SW480 (cell line): ENCODE data around the gene C19orf25.

Experiments
- DNase-seq: peaks from one replicate; pipeline ENCODE4 v3.0.0-alpha.2; 2016; ENCODE audit warnings: low spot score

C19orf25 gene

GRCh38 chr19:1496714-1497577 lies 17.9 kb upstream of the C19orf25 start:
- no peak for DNase-seq

GRCh38 chr19:1495799-1496713 lies 17.0 kb upstream of the C19orf25 start:
- DNase-seq, result no peak

GRCh38 chr19:1495051-1495798 lies 16.2 kb upstream of the C19orf25 start:
- no peak for DNase-seq

- DNase-seq, result no peak
These were observed 15.2 kb upstream of the C19orf25 start for GRCh38 chr19:1494115-1494815.

GRCh38 chr19:1492474-1493006 lies 13.5 kb upstream of the C19orf25 start:
- DNase-seq, result no peak

- no peak for DNase-seq
These were observed 12.8 kb upstream of the C19orf25 start for GRCh38 chr19:1491849-1492170.

GRCh38 chr19:1491114-1491848 lies 12.3 kb upstream of the C19orf25 start, which contains the start of gene REEP6:
Gene REEP6, plus strand, starts transcription at chr19:1491181. Its CDS starts 89 bp downstream, at chr19:1491270.
- DNase-seq, result no peak

- DNase-seq, result peak; percentile 92
These were observed 11.5 kb upstream of the C19orf25 start, which contains the start of gene PCSK4 for GRCh38 chr19:1490311-1491113. Gene PCSK4, minus strand, starts transcription at chr19:1490350. Its CDS starts 4 bp downstream, at chr19:1490346.

GRCh38 chr19:1489463-1490310 lies 10.7 kb upstream of the C19orf25 start:
- no peak for DNase-seq

- no peak for DNase-seq
These were observed 9.2 kb upstream of the C19orf25 start for GRCh38 chr19:1488282-1488601.

GRCh38 chr19:1487576-1488281 lies 8.7 kb upstream of the C19orf25 start:
- DNase-seq, result no peak

- DNase-seq, result no peak
These were observed 7.9 kb upstream of the C19orf25 start for GRCh38 chr19:1486720-1487575.

GRCh38 chr19:1483979-1484428 lies 5.0 kb upstream of the C19orf25 start:
- no peak for DNase-seq

GRCh38 chr19:1483131-1483978 lies 4.3 kb upstream of the C19orf25 start:
- DNase-seq, result no peak

- peak; percentile 19 for DNase-seq
These were observed 3.5 kb upstream of the C19orf25 start for GRCh38 chr19:1482361-1483130.
